HepG2 (cell line): Measurements from ENCODE around the gene PCNA. TPM values are rescaled to one million over a fixed set of nuclear protein-coding genes. Genes with fewer than 3 reads are reported as not detected.

Experiments
- FOXP1 ChIP-seq, 2 experiments: fragments of 450-650 bp in 1 of 2; IDR thresholded peaks; 2 replicates each; pipeline ENCODE4 v1.6.1; 2017 to 2018; ENCODE audit warnings: antibody characterized with exemption in 1 of 2
- KDM3A ChIP-seq: IDR thresholded peaks from 2 replicates; pipeline ENCODE4 v1.6.1; 2018; ENCODE audit warnings: low read depth, missing compliant biosample characterization
- KMT2B ChIP-seq: IDR thresholded peaks from 2 replicates; pipeline ENCODE4 v1.6.1; 2016; ENCODE audit warnings: missing genetic modification reagents, missing compliant biosample characterization
- MAFK ChIP-seq, 2 experiments: IDR thresholded peaks in 1 of 2; conservative IDR thresholded peaks in 1 of 2; 2 replicates each; pipeline ENCODE4 v1.6.1; 2011; ENCODE audit warnings: improper control_type of control experiment in 2 of 2, low read length in 2 of 2
- NCOA1 ChIP-seq: sonication (generic); formaldehyde crosslinking; IDR thresholded peaks from 2 replicates; pipeline ENCODE4 v1.9.0; 2021; ENCODE audit warnings: missing genetic modification reagents
- NFYB ChIP-seq: sonication (generic); formaldehyde crosslinking; IDR thresholded peaks from 2 replicates; pipeline ENCODE4 v1.4.0; 2020; ENCODE audit warnings: missing genetic modification reagents
- RARG ChIP-seq: sonication (generic); formaldehyde crosslinking; IDR thresholded peaks from 2 replicates; pipeline ENCODE4 v1.4.0; 2020; ENCODE audit warnings: low read depth, mild to moderate bottlenecking, missing genetic modification reagents
- RBAK ChIP-seq: sonication (generic); formaldehyde crosslinking; IDR thresholded peaks from 2 replicates; pipeline ENCODE4 v1.5.1; 2020; ENCODE audit warnings: mild to moderate bottlenecking, missing genetic modification reagents
- SRSF4 ChIP-seq: fragments of 200-400 bp; formaldehyde crosslinking; IDR thresholded peaks from one replicate; pipeline ENCODE4 v1.6.1; 2018; ENCODE audit warnings: mild to moderate bottlenecking, low read depth, low read length, moderate library complexity; ENCODE audit not compliant: poor library complexity, severe bottlenecking
- ZFP1 ChIP-seq: IDR thresholded peaks from 2 replicates; pipeline ENCODE4 v1.6.1; 2016
- ZNF205 ChIP-seq: IDR thresholded peaks from 2 replicates; pipeline ENCODE4 v1.6.1; 2018; ENCODE audit warnings: missing biosample characterization, missing genetic modification reagents
- ZNF292 ChIP-seq: sonication (generic); formaldehyde crosslinking; IDR thresholded peaks from 2 replicates; pipeline ENCODE4 v1.8.1; 2022; ENCODE audit warnings: mild to moderate bottlenecking, low read depth, missing genetic modification reagents, borderline replicate concordance
- ZNF510 ChIP-seq: sonication (generic); formaldehyde crosslinking; IDR thresholded peaks from 2 replicates; pipeline ENCODE4 v1.4.0; 2020; ENCODE audit warnings: low read depth, mild to moderate bottlenecking, missing genetic modification reagents
- ZNF670 ChIP-seq: sonication (generic); formaldehyde crosslinking; IDR thresholded peaks from 2 replicates; pipeline ENCODE4 v1.8.0; 2022; ENCODE audit warnings: mild to moderate bottlenecking, missing genetic modification reagents, borderline replicate concordance
- polyA plus RNA-seq, 8 experiments: library from polyadenylated mRNA; depleted of rRNA in 3 of 8; stranded (reverse) in 7 of 8; unstranded in 1 of 8; fragments of >200 nt; fragmentation: Illumina TruSeq in 4 of 8; extraction: Trizol in 4 of 8; gene quantifications; 2 replicates each; pipeline versions ENCODE4 v1.2.1 to v1.2.3, GENCODE V29; 2011 to 2016; ENCODE audit warnings: low read depth in 4 of 8, missing spikeins in 1 of 8, mixed read lengths in 1 of 8; ENCODE audit not compliant: insufficient read depth in 1 of 8
- total RNA-seq, 5 experiments: library from RNA; depleted of rRNA; stranded (reverse); fragments of >200 nt; fragmentation: Illumina TruSeq; extraction: Trizol; gene quantifications; 2 replicates each; pipeline ENCODE4 v1.2.3, GENCODE V29; 2016; ENCODE audit warnings: low read depth in 1 of 5
- TF ChIP-seq, protein P1 (sequence below): sonication (generic); formaldehyde crosslinking; IDR thresholded peaks from 2 replicates; pipeline ENCODE4 v1.8.1; 2023; ENCODE audit warnings: missing genetic modification reagents, inconsistent platforms, borderline replicate concordance
- TF ChIP-seq, protein P2 (sequence below): sonication (generic); formaldehyde crosslinking; IDR thresholded peaks from one replicate; pipeline ENCODE4 v1.5.1; 2020; ENCODE audit warnings: mild to moderate bottlenecking, missing genetic modification reagents; ENCODE audit errors: not compliant biosample characterization
- TF ChIP-seq, protein P3 (sequence below): sonication (generic); formaldehyde crosslinking; IDR thresholded peaks from 2 replicates; pipeline ENCODE4 v1.5.0; 2020; ENCODE audit warnings: mild to moderate bottlenecking, missing genetic modification reagents
- TF ChIP-seq, protein P4 (sequence below): sonication (generic); formaldehyde crosslinking; IDR thresholded peaks from 2 replicates; pipeline ENCODE4 v1.4.0; 2020; ENCODE audit warnings: mild to moderate bottlenecking, low read depth, missing genetic modification reagents

PCNA gene
- total and polyA plus RNA-seq, 2 of the 13 experiments (the other 11 are each of a cell fraction or from before 2014, with no cell fraction given), result 229 to 655 TPM

DNA sequence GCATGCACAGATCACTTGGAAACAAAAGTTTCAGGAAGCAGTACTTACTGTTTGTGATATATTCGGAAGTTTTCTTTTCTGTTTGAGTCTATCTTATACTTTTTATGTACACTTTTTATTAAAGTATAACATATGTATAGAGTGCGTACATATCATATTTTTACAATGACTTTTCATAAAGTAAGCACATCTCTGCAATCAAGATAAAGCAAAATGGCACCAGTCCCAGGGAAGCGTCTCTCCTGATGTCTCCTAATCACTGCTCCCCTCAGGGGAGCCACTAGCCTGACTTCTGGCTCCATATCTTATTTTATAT is 33.4 kb upstream of the PCNA start (continued):
- TF ChIP-seq ZNF510 (CRISPR knock-in tag), result 0 out of 2 replicates have a peak, but pooled peaks have one; percentile 13
- TF ChIP-seq, protein P1, sequence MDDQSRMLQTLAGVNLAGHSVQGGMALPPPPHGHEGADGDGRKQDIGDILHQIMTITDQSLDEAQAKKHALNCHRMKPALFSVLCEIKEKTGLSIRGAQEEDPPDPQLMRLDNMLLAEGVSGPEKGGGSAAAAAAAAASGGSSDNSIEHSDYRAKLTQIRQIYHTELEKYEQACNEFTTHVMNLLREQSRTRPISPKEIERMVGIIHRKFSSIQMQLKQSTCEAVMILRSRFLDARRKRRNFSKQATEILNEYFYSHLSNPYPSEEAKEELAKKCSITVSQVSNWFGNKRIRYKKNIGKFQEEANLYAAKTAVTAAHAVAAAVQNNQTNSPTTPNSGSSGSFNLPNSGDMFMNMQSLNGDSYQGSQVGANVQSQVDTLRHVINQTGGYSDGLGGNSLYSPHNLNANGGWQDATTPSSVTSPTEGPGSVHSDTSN (CRISPR knock-in tag), result no peak
- no peak for TF ChIP-seq ZNF205 (CRISPR knock-in tag)
- TF ChIP-seq, protein P2, sequence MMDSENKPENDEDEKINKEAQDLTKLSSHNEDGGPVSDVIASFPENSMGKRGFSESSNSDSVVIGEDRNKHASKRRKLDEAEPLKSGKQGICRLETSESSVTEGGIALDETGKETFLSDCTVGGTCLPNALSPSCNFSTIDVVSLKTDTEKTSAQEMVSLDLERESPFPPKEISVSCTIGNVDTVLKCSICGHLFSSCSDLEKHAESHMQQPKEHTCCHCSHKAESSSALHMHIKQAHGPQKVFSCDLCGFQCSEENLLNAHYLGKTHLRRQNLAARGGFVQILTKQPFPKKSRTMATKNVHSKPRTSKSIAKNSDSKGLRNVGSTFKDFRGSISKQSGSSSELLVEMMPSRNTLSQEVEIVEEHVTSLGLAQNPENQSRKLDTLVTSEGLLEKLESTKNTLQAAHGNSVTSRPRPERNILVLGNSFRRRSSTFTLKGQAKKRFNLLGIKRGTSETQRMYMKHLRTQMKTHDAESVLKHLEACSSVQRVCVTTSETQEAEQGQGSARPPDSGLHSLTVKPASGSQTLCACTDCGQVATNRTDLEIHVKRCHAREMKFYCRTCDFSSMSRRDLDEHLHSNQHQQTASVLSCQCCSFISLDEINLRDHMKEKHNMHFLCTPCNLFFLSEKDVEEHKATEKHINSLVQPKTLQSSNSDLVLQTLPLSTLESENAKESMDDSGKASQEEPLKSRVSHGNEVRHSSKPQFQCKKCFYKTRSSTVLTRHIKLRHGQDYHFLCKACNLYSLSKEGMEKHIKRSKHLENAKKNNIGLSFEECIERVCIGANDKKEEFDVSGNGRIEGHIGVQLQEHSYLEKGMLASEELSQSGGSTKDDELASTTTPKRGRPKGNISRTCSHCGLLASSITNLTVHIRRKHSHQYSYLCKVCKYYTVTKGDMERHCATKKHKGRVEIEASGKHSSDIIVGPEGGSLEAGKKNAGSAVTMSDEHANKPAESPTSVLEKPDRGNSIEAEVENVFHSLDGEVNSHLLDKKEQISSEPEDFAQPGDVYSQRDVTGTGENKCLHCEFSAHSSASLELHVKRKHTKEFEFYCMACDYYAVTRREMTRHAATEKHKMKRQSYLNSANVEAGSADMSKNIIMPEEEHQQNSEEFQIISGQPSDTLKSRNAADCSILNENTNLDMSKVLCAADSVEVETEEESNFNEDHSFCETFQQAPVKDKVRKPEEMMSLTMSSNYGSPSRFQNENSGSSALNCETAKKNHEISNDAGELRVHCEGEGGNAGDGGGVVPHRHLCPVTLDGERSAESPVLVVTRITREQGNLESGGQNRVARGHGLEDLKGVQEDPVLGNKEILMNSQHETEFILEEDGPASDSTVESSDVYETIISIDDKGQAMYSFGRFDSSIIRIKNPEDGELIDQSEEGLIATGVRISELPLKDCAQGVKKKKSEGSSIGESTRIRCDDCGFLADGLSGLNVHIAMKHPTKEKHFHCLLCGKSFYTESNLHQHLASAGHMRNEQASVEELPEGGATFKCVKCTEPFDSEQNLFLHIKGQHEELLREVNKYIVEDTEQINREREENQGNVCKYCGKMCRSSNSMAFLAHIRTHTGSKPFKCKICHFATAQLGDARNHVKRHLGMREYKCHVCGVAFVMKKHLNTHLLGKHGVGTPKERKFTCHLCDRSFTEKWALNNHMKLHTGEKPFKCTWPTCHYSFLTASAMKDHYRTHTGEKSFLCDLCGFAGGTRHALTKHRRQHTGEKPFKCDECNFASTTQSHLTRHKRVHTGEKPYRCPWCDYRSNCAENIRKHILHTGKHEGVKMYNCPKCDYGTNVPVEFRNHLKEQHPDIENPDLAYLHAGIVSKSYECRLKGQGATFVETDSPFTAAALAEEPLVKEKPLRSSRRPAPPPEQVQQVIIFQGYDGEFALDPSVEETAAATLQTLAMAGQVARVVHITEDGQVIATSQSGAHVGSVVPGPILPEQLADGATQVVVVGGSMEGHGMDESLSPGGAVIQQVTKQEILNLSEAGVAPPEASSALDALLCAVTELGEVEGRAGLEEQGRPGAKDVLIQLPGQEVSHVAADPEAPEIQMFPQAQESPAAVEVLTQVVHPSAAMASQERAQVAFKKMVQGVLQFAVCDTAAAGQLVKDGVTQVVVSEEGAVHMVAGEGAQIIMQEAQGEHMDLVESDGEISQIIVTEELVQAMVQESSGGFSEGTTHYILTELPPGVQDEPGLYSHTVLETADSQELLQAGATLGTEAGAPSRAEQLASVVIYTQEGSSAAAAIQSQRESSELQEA (CRISPR knock-in tag), result no peak
- TF ChIP-seq KDM3A (CRISPR knock-in tag), result 0 out of 2 replicates have a peak, but pooled peaks have one; percentile 2
- no peak for TF ChIP-seq NFYB (CRISPR knock-in tag)
- no peak for TF ChIP-seq NCOA1 (CRISPR knock-in tag)
- TF ChIP-seq, protein P3, sequence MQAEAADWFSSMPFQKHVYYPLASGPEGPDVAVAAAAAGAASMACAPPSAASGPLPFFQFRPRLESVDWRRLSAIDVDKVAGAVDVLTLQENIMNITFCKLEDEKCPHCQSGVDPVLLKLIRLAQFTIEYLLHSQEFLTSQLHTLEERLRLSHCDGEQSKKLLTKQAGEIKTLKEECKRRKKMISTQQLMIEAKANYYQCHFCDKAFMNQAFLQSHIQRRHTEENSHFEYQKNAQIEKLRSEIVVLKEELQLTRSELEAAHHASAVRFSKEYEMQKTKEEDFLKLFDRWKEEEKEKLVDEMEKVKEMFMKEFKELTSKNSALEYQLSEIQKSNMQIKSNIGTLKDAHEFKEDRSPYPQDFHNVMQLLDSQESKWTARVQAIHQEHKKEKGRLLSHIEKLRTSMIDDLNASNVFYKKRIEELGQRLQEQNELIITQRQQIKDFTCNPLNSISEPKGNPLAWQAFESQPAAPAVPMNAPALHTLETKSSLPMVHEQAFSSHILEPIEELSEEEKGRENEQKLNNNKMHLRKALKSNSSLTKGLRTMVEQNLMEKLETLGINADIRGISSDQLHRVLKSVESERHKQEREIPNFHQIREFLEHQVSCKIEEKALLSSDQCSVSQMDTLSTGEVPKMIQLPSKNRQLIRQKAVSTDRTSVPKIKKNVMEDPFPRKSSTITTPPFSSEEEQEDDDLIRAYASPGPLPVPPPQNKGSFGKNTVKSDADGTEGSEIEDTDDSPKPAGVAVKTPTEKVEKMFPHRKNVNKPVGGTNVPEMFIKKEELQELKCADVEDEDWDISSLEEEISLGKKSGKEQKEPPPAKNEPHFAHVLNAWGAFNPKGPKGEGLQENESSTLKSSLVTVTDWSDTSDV, result no peak
- no peak for TF ChIP-seq FOXP1 (IDR thresholded peaks at IDR 0.05)
- no peak for TF ChIP-seq FOXP1 (CRISPR knock-in tag; IDR thresholded peaks at IDR 0.05)
- no peak for TF ChIP-seq SRSF4
- no peak for TF ChIP-seq MAFK (conservative IDR thresholded peaks at IDR 0.05 in 1 of 2, IDR thresholded peaks at IDR 0.05 in 1 of 2; ENCODE audit: low read length in 2 of 2)
- TF ChIP-seq ZNF292 (CRISPR knock-in tag), result no peak
- TF ChIP-seq RARG (CRISPR knock-in tag), result peak; percentile 44; the same call in 1 of the 2 replicates
- TF ChIP-seq, protein P4, sequence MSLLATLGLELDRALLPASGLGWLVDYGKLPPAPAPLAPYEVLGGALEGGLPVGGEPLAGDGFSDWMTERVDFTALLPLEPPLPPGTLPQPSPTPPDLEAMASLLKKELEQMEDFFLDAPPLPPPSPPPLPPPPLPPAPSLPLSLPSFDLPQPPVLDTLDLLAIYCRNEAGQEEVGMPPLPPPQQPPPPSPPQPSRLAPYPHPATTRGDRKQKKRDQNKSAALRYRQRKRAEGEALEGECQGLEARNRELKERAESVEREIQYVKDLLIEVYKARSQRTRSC (CRISPR knock-in tag), result no peak
- TF ChIP-seq ZFP1 (CRISPR knock-in tag), result no peak
- 0 out of 2 replicates have a peak, but pooled peaks have one; percentile 7 for TF ChIP-seq RBAK
- TF ChIP-seq ZNF670 (CRISPR knock-in tag), result no peak
- TF ChIP-seq KMT2B (CRISPR knock-in tag), result no peak
